B cell (primary cell): Measurements from ENCODE around the gene WWTR1. TPM values are rescaled to one million over a fixed set of nuclear protein-coding genes. Genes with fewer than 3 reads are reported as not detected.

Experiments used
- ATAC-seq: fragments of 200-7000 bp; cut with Tn5 transposase; one replicate; pipeline ENCODE4 v1.10.0; 2021; ENCODE audit warnings: low read depth, mild to moderate bottlenecking, moderate number of reproducible peaks, moderate library complexity
- CTCF ChIA-PET: fragments of 350-600 bp; sonication (Branson Sonifier 250); formaldehyde crosslinking; loops from one replicate; lab custom pipeline; 2021; ENCODE audit warnings: antibody characterized with exemption, inconsistent platforms; lab: Charles Lee
- POLR2A ChIA-PET: fragments of 350-600 bp; sonication (Branson Sonifier 250); formaldehyde crosslinking; loops from one replicate; lab custom pipeline; 2021; ENCODE audit warnings: antibody characterized with exemption; lab: Charles Lee
- DNase-seq: peaks from one replicate; pipeline ENCODE4 v3.0.0; 2013
- H2AFZ ChIP-seq: 2 replicates; pipeline ENCODE4 v1.6.1; 2012; ENCODE audit warnings: mild to moderate bottlenecking, low read depth, low read length; ENCODE audit not compliant: insufficient read depth, poor library complexity, severe bottlenecking
- H3K27ac ChIP-seq, 2 donors: 1 replicate in 1 of 2; 2 replicates in 1 of 2; pipeline ENCODE4 v1.5.1; 2012 to 2013; ENCODE audit warnings: low read length in 2 of 2, mild to moderate bottlenecking in 2 of 2, moderate library complexity in 1 of 2
- H3K27me3 ChIP-seq, 4 experiments: fragments of 200-600 bp in 1 of 4; sonication (generic) in 1 of 4; replicated peaks in 1 of 4; 1 replicate in 2 of 4; 2 replicates in 2 of 4; pipeline versions ENCODE4 v1.6.1 to v1.7.0; 2013 to 2016; ENCODE audit warnings: low read length in 3 of 4, mild to moderate bottlenecking in 2 of 4, mixed read lengths in 1 of 4, moderate library complexity in 1 of 4; ENCODE audit not compliant: insufficient read depth in 4 of 4, control insufficient read depth in 3 of 4; ENCODE audit errors: control extremely low read depth in 1 of 4
- H3K36me3 ChIP-seq, 2 experiments: replicated peaks in 1 of 2; 1 replicate in 1 of 2; 2 replicates in 1 of 2; pipeline versions ENCODE4 v1.6.1 to v1.7.1; 2013; ENCODE audit warnings: low read length in 1 of 2; ENCODE audit not compliant: insufficient read depth in 2 of 2, control insufficient read depth in 1 of 2; ENCODE audit errors: control extremely low read depth in 1 of 2, extremely low read depth in 1 of 2
- H3K4me1 ChIP-seq, 2 donors: fragments of 200-600 bp in 1 of 2; sonication (generic) in 1 of 2; 1 replicate in 1 of 2; 2 replicates in 1 of 2; pipeline versions ENCODE4 v1.5.1 to v1.6.1; 2013 to 2017; ENCODE audit warnings: low read length in 2 of 2; ENCODE audit not compliant: control insufficient read depth in 2 of 2, insufficient read depth in 2 of 2
- H3K4me2 ChIP-seq: replicated peaks from 2 replicates; pipeline ENCODE3; 2012; ENCODE audit warnings: mild to moderate bottlenecking, low read depth, low read length; ENCODE audit not compliant: poor library complexity, severe bottlenecking
- H3K4me3 ChIP-seq, 5 experiments: fragments of 200-600 bp in 1 of 5; sonication (generic) in 1 of 5; 1 replicate in 3 of 5; 2 replicates in 2 of 5; pipeline versions ENCODE4 v1.5.1 to v1.7.0; 2011 to 2016; ENCODE audit warnings: low read length in 4 of 5, mild to moderate bottlenecking in 4 of 5, low read depth in 2 of 5, control low read depth in 1 of 5, moderate library complexity in 1 of 5; ENCODE audit not compliant: insufficient read depth in 1 of 5; ENCODE audit errors: control extremely low read depth in 1 of 5, extremely low read depth in 1 of 5
- H3K79me2 ChIP-seq: fragments of 200-600 bp; sonication (generic); one replicate; pipeline ENCODE4 v1.6.0; 2016; ENCODE audit warnings: low read length; ENCODE audit not compliant: control insufficient read depth, insufficient read depth
- H3K9ac ChIP-seq: fragments of 200-600 bp; sonication (generic); 2 replicates; pipeline ENCODE4 v1.6.1; 2017; ENCODE audit warnings: mild to moderate bottlenecking, low read length, moderate library complexity
- H3K9me3 ChIP-seq, 3 donors: one replicate each; pipeline versions ENCODE4 v1.6.1 to v1.7.1; 2013; ENCODE audit warnings: low read length in 2 of 3; ENCODE audit not compliant: control insufficient read depth in 2 of 3, insufficient read depth in 1 of 3; ENCODE audit errors: control extremely low read depth in 1 of 3
- H4K20me1 ChIP-seq: 2 replicates; pipeline ENCODE4 v1.6.0; 2012; ENCODE audit warnings: mild to moderate bottlenecking, low read length; ENCODE audit not compliant: insufficient read depth, control insufficient read depth, poor library complexity, severe bottlenecking
- H3K27ac Mint-ChIP-seq: one replicate; pipeline ENCODE4 v1.8.0; 2021; ENCODE audit warnings: mixed read lengths
- H3K27me3 Mint-ChIP-seq: one replicate; pipeline ENCODE4 v1.8.0; 2021; ENCODE audit warnings: mixed read lengths
- H3K4me1 Mint-ChIP-seq: one replicate; pipeline ENCODE4 v1.8.0; 2021; ENCODE audit warnings: mixed read lengths
- H3K4me3 Mint-ChIP-seq: one replicate; pipeline ENCODE4 v1.8.0; 2021; ENCODE audit warnings: mixed read lengths
- H3K9me3 Mint-ChIP-seq: one replicate; pipeline ENCODE4 v1.8.0; 2022; ENCODE audit warnings: mixed read lengths; ENCODE audit not compliant: insufficient read depth
- CTCF ChIP-seq: fragments of 200-600 bp; IDR thresholded peaks from one replicate; pipeline ENCODE4 v1.8.0; 2022; ENCODE audit warnings: antibody characterized with exemption, mild to moderate bottlenecking
- EZH2 ChIP-seq: IDR thresholded peaks from 2 replicates; pipeline ENCODE4 v1.6.1; 2012; ENCODE audit warnings: borderline replicate concordance, low read depth, mild to moderate bottlenecking, moderate library complexity, low read length; ENCODE audit not compliant: insufficient read depth, poor library complexity, severe bottlenecking
- WGBS: methylation state at CpG from one replicate; pipeline ENCODE4 v1.1.5; 2013; ENCODE audit warnings: missing lambda C conversion rate; ENCODE audit not compliant: insufficient coverage; 5-methylcytosine and 5-hydroxymethylcytosine counted together
- intact Hi-C: fragments of 100-400 bp; cut with micrococcal nuclease; formaldehyde crosslinking; loops from one replicate; pipeline ENCODE4 v1.10.0; 2022
- polyA plus RNA-seq: library from polyadenylated mRNA; depleted of rRNA; stranded (reverse); fragments of >200 nt; gene quantifications from 2 replicates; pipeline ENCODE4 v1.2.3, GENCODE V29; 2012
- total RNA-seq, 2 donors: library from RNA; stranded (reverse); fragments of 120-200 nt in 1 of 2; gene quantifications; 1 replicate in 1 of 2; 2 replicates in 1 of 2; pipeline versions ENCODE4 v1.2.3 to v1.2.4, GENCODE V29; 2013 to 2022

WWTR1 gene
- total and polyA plus RNA-seq, 2 donors (not counting 1 experiment from before 2014, with no cell fraction given) = 0.79 to 2.3 TPM

DNA sequence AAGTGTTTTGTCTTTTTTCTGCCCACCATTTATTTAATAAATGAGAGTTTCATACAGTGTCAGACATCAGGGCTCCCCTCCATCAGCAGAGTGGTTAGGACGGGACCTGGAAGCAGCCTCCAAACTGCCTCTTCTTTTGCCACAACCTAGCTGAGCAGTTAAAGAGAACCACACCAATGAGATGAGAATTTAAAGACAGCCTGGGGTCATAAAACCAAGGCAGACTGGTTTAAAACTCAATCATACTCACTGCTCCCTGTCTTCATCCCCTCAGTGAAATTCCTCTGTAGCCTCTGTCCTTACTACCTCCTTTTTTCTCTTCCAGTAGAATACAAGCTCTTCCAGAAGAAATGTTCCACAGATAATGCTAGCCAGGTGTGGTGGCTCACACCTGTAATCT, 78.7 kb downstream of the WWTR1 start:
- ATAC-seq = no peak
- TF ChIP-seq EZH2 = no peak
- TF ChIP-seq CTCF = no peak
- POLR2A ChIA-PET = no interaction called here
- no peak overlapping the region for H3K4me2 ChIP-seq
- no peak overlapping the region for H3K4me3 ChIP-seq
- Mint-ChIP-seq H3K27me3 (peaks cover 3% of the 10 kb centered on the region), H3K27ac (no peak overlapping the region), H3K4me1 (no peaks in the 10 kb centered on the region), H3K4me3 (no peak overlapping the region), H3K9me3 (no peaks in the 10 kb centered on the region)
- no peak for DNase-seq
- no peaks in the 10 kb centered on the region for H4K20me1 ChIP-seq
- intact Hi-C loops = no loop called here
- H2AFZ ChIP-seq = no peak overlapping the region
- H3K9ac ChIP-seq = no peak overlapping the region
- no CpG with 5 or more reads among the region's 1 CpG for WGBS
- no peaks in the 10 kb centered on the region for H3K36me3 ChIP-seq
- H3K9me3 ChIP-seq = no peaks in the 10 kb centered on the region
- no peak overlapping the region for H3K27ac ChIP-seq
- H3K27me3 ChIP-seq = no peaks in the 10 kb centered on the region
- no peaks in the 10 kb centered on the region for H3K79me2 ChIP-seq
- H3K4me1 ChIP-seq = no peaks in the 10 kb centered on the region
- CTCF ChIA-PET = interaction anchor here (0.8 to 1.1 kb wide), 2 partner anchors 11 to 635 kb away, joined by 3 to 5 read pairs; no protein-coding TSS in a partner anchor

- Histone ChIP-seq H4K20me1 (no peaks in the 10 kb centered on the region), H3K79me2 (no peaks in the 10 kb centered on the region), H3K9ac (no peak overlapping the region), H3K4me1 (no peaks in the 10 kb centered on the region), H3K9me3 (no peaks in the 10 kb centered on the region), H3K4me2 (no peak overlapping the region), H2AFZ (no peak overlapping the region), H3K27ac (no peak overlapping the region), H3K27me3 (no peaks in the 10 kb centered on the region), H3K4me3 (no peak overlapping the region), H3K36me3 (no peaks in the 10 kb centered on the region)
- CTCF ChIA-PET = no interaction called here
- Mint-ChIP-seq H3K4me3 (no peak overlapping the region), H3K4me1 (no peaks in the 10 kb centered on the region), H3K9me3 (no peaks in the 10 kb centered on the region), H3K27ac (no peak overlapping the region), H3K27me3 (no peaks in the 10 kb centered on the region)
- intact Hi-C loops = no loop called here
- no peak for DNase-seq
- ATAC-seq = no peak
- WGBS = 100% methylated on average over 1 of the region's 2 CpGs
- no peak for TF ChIP-seq CTCF
- TF ChIP-seq EZH2 = no peak
- POLR2A ChIA-PET = no interaction called here
These were observed 80.0 kb downstream of the WWTR1 start for GRCh38 chr3:149577801-149578200.
